ENCODE data around the gene PRDM16.

Gene PRDM16

DNA sequence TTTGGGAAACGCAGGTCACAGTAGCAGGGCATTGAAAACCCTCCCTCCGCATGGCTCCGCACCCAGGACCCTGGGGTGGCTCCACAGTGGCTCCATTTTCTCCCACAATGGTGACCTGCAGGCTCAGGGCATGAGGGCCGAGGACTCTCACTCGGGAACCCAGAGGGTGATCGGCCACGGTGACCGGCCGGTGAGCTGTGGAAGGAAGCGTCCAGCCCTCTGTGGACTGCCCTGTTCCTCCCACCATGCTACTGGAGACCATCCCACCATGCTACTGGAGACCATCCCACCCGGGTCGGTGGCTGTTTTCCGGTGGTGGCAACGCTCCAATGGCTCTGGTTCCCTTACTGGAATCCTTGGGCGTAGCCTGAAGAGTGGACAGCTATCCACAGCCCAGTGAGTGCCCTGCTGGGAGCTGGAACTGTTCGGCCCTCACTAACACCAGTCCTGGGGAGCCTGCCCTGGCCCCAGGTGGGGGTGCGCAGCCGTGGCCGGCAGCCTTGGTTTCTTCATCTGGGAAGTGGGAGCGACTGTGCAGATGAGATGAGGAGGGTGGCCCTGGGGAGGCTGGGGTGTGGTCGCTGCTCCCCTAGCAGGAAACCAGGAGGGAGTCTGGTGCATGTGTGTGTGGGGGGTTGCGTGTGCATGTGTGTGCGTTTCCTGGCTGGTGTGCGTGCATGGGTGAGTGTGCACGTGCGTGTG, 59.6 kb downstream of the PRDM16 start:
- no peak for DNase-seq

DNA sequence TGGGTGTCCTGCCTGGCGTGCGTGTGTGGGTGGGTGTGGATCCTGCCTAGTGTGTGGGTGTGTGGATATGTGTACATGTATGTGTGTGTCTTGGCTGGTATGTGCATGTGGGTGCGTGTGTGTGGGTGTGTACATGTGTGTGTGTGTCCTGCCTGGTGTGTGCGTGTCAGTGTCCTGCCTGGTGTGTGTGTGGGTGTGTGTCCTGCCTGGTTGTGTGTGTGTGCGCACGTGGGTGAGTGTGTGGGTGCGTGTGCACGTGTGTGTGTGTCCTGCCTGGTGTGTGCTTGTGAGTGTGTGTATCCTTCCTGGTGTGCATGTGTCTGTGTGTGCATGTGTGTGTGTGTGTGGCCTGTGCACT, 60.1 kb downstream of the PRDM16 start:
- DNase-seq: no peak

DNA sequence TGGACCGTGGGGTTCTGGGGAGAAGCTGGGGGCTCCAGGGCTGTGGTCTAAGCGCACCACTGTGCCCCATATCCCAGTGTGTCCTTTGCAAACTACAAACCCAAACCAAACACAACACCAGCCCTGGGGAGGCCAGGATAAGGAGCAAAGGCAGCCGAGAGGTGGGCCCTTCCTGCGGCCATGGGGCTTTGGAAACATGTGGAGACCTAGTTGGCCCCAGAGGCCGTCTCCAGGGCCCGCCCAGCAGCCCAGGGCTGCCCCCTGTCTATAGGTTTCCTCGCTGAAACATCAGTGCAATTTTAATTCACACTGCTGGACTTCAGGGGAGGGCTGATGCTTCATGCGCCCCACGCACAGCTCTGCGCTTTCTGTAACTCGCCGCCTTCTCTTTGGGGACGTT, 61.3 kb downstream of the PRDM16 start:
- DNase-seq: no peak

DNA sequence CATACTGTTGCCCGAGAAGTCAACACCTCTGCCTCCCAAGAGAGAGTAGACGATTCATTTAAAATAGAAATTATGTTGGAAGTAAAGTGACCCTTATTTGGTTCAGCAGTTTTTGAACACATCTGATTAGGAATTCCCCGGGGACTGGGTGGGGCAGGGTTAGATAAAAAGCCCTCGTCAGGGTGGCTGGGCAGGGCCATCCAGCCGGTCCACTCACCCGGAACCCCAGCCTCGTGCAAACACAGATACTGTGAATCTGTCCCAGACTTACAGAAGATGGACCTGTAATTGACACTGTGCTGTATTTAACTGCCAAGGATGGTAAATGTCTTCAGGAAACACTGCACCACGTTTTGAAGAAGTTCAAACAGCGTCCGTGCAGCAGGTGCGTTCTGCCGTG, 63.7 kb downstream of the PRDM16 start:
- DNase-seq: no peak

DNA sequence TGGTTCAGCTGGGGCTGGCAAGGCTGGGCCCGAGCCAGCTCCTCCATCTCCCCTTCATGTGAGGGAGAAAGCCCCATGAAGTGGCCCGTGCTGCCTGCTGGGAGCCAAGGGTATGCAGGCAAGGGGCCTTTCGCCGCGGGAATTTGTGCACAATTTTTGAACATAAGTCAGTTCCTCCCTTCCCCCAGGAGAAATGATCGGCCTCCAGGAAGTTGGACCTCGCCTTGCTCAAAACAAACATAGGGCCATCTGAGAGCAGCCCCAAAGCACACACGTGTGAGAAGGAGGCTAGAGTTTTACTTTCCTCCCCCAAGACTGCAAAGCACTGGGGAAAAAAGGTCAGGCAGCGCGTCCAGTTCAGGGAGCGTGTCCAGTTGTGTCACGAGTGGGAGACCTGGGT, 64.7 kb downstream of the PRDM16 start:
- DNase-seq: no peak

DNA sequence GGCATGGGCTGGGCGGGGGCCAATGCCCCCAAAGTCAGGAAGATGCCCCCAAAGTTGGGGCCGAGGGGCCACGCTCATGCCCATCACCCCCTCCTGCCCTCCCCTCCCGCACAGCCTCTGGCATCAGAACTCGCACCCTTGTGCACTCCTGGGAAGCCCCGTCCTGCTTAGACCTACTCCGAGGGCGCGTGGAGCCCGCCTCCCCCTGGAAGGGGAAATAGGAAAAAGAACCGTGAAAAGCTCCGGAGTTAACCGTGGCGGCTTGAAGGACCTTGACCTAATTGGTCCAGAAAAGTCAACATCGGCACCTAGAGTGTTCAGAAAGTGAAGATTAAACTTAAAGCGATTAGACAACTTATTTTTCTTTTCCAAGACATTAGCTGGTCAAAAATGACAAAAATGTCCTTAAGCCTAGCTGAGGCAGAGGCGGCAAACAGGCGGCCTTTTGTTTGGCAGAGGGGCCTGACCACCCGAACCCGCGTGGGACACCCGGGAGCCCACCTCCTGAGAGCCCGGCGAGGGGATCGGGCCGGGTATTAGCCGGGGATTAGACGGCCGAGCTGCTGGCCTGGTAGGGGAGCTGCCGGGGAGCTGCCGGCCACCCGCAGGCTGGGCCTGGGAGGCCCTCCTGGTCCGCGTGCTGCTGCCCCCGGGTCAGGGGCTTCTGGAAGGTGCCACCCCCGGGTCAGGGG, 65.5 kb downstream of the PRDM16 start:
- DNase-seq: no peak

DNA sequence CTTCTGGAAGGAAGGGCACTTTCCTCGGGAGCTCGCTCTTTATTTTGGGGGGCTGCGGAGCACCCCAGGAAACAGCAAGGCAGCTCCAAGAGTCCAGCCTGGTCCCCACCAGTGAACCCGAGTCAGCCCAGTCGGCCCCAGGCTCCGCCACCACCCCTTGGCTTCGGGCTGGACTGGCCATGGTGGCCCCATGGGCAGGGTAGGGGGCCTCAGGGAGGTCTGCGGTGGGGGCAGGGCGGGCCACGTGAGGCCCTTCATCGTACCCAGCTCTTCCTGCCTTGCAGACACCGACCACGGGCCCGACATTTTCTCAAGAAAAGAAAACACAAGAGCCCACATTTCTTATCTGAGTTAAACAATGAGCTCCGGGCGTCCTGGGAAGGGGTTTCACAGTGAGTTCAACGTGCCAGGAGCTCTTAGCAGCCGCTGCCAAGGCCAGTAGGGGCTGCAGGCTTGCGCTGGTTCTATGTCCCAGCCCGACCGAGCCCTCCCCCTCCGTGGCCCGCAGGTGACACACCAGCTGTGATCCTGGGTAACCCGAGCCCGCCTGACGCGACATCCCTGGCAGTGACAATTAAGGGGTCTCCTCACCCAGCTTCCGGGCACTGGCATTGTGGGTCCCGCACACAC, 66.2 kb downstream of the PRDM16 start:
- DNase-seq: no peak

DNA sequence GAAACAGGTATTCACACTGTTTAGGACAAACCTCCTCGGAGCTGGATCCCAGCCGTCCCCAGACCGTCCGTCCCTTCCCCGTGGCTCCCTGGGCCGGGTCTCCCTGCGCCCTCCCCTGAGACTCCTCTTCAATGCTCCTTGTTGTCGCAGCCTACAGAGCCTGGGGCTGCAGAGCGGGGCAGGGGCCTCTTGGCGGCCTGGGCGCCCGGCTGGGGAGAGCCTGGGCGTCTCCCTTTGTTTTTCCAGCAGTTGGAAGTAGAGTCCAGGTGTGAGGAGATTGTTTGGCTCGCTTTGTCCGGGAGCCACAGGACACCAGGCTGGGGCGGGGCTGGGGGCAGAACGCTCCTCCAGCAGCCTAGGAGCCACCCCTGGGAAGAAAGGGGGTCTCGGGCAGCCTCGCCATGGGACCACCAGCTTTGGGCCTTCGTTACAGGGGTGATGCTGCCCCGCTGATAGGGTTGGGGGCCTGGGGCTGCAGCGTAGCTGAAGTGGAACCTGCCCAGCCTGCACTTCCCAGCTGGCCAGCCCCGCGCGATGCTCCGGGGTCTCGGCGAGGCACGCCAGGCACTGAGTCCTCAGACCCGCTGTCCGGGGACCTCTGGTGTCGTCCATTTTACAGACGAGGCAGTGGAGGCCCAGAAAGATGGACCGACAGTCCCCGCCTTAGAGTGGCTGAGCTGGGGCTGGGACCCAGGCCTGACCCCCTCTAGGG, 66.9 kb downstream of the PRDM16 start:
- DNase-seq: no peak

DNA sequence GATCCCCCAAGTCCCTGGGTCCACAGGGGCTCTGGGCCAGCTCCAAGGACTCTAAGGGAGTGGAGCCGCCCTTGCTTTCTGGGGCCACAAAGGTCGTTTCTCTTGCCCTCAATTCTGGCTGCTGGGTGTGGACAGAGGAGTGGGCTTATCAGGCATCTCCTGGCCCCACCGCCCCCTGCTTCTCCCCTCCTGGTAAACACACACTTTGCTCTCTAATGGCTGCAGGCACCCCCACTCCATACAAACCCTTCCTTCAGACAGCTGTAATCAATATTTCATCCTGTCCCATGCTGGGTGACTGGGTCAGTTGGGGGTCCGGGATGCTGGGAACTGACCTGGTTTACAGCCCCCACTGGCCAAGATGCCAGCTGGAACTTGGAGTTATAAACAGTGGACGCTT, 67.5 kb downstream of the PRDM16 start:
- no peak for DNase-seq

DNA sequence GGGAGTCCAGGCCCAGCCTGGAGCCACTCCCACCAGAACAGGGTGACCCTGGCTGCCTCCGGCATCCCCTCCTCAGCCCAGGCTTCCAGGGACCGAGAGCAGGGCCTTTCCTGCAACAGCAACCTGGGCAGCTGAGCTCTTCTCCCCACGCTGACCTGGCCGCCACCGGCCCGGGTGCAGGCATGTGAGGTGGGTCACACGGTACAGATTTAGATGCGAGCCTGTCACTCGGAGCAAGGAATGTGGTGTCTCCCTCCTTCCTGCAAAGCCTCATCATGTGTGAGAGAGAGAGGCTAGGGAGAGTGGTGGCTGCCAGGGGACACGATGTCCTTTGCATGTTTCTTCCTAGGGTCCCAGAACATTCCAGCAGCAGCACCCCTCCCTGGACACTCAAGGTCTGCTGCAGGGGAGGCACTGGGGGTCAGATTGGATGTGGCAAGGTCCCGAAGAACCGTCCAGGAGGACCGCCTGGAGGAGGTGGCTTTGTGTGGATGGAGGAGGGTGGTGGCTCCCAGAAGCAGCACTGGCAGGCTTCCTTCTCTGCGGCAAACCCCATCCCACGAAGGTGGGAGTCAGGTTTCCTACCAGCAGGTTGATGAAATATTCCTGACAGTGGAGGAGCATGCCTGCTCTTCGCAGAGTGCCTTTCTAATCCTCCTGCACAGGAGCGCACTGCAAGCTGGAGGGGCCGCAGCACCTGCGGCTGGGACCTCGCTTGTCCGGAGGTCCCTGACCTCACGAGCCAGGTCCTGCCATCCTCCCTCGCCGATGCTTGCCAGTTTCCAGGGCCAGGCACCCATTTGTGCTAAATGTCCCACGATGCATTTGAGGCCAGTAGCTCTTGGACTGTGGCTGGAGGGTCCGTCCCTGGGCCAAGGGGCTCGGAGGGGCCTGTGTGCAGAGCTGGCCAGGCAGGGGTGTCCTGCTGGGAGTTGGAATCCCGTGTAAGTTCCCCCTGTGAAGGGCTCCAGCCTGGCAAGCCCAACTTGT, 68.4 kb downstream of the PRDM16 start:
- DNase-seq: no peak

DNA sequence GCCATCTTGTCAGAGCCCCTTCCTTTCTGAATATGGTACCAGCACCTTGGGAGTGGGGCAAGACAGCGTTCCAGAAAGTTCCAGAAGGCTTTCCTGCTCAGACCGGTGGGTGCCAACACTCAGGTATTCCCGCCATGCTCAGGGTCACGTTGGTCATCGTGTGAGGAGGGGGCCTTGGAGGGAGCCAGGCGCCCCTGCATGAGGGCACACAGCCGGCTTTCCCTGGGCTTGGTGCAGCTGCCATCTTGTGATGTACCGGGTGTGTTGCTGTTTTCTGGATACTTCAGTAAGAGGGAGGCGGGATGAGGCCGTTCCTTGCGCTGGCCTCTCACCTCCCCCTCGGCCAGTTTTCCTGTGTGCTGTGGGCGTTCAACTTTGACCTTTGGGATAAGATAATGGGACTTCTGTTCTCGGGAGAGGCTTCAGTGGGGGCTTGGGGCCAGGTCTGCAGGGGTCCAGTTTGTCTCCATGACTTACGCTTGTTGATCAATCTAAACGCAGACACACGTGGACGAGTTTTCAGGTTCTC, 69.7 kb downstream of the PRDM16 start:
- no peak for DNase-seq

DNA sequence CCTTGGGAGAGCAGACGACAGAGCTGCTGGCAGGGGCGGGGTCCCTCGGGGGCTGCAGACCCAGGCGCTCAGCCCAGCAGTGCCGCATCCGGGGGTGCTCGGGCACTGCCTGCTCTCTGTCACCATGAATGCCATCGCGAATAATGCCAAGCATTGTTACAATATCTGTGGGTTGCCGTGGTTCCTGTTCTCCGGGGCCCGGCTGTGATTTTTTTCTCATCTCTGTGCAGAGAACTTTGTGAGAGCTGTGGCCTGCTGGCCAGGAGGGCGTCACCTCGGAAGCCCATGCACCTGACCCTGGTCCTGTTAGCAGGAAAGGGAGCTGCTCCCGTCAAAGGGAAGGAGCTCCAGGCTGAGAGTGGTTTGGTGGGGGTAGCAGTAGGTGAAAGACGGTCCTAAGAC, 70.4 kb downstream of the PRDM16 start:
- no peak for DNase-seq

DNA sequence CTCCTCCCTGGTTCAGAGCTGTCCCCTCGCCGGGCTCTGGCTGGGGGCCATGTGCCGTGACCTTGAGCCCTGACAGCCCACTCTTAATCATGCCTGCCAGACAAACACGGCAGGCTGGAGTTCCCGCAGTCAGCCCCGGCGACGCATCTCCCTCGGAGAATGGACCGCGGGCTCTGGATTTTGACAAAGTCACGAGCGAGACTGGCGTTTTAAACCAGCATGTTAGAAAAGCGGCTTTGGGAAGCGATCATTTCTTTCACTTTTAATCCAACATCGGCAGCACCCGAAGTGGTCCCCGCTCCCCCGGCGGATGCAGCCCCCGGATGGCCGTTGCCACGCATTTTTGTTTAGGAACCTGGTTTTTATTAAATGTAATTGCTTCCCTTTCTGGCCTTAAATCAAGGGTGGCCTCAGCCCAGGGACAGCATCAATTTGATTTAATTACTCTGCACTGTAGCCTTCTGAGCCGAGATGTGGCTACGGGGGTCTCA, 70.9 kb downstream of the PRDM16 start:
- no peak for DNase-seq

DNA sequence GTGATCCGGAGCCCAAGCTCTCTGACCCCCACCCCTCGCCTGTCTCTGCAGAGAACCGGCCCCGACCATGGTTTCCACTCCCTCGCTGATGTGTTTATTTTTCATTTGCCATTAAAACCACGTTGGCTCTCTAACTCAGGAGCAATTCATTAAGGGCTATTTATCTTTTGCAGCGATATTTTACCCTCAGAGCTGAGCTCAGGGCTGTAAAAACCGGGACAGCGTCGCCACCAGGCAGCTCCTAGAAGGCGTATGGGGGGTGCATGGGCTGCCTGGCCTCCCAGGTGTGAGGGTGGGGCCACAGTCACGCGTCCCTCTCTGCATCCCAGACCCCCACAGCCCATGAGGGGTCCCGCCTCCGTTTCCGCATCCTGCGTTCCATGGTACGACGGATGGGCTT, 71.4 kb downstream of the PRDM16 start:
- DNase-seq: no peak

DNA sequence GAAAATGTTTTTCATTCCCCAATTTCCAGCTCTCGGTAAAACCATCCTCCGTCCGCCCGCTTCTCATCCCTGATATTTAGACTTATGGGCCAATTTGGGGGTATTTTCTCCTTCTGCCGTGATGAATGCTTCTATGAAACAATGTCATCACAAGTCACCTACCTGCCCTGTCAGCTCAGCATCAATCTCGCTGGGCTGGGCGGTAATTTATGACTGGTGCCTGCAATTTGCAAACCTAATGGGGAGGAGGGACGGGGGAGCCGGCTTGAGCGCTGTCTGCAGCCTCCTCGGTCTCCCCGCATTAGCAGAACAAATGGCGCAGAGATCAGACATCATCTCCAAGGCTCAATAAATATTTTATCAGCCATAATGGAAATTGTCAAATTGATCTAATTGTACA, 72.1 kb downstream of the PRDM16 start:
- no peak for DNase-seq

DNA sequence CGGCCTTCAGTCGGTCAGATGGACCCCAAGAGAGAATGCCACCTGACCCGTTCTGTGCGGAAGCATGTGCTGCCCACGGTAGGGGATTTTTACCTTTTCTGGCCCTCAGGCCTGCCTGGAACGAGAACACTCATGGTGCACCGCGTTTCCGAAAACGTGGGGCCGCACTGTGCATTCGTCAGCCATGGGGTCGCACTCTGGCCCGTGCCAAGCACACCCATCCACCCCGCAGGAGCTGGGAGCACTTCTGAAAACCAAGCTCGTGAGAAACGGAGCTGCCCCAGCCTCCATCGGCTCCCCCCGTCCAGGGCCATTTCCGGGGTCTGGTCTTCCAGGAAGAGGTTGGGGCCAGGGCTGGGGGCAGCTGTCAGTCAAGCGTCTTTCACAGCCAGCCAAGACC, 72.8 kb downstream of the PRDM16 start:
- DNase-seq: no peak

DNA sequence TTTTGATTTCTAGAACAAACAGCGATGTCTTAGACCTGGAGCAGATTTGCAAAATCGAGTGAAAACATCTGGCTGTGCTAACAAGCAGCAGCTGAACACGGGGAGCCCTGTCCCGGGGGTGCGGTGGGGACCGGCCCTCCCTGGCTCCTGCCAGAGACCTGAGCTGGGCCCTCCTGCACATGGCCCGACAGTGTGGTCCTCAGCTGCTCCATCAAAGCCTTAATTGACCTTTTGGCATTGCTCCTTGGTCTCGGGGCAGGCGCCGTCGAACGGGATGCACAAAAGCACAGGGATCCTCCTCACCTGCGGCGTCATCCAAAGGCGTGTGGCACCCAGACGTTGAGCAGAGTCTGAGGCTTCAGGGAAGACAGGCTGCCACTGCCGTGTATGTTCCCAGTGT, 73.2 kb downstream of the PRDM16 start:
- DNase-seq: no peak

DNA sequence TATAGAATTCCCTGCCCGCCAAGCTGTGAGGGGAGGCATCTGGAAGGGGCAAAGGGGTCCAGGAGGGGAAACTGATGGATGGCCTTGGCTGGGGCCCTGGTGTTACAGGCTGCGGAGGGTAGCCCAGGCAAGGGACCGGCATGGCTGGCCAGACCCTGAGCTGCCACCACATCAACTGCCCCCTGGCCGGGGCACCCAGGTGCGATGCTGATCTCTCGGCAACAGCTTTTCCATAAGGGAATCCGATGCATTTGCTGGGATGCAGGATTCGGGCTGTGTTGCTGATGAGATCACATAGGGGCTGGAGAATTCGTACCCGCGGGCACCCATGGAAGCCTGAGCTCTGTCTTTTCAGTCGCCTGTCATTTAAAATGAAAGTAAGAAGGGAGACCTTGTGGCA, 73.7 kb downstream of the PRDM16 start:
- DNase-seq: no peak

DNA sequence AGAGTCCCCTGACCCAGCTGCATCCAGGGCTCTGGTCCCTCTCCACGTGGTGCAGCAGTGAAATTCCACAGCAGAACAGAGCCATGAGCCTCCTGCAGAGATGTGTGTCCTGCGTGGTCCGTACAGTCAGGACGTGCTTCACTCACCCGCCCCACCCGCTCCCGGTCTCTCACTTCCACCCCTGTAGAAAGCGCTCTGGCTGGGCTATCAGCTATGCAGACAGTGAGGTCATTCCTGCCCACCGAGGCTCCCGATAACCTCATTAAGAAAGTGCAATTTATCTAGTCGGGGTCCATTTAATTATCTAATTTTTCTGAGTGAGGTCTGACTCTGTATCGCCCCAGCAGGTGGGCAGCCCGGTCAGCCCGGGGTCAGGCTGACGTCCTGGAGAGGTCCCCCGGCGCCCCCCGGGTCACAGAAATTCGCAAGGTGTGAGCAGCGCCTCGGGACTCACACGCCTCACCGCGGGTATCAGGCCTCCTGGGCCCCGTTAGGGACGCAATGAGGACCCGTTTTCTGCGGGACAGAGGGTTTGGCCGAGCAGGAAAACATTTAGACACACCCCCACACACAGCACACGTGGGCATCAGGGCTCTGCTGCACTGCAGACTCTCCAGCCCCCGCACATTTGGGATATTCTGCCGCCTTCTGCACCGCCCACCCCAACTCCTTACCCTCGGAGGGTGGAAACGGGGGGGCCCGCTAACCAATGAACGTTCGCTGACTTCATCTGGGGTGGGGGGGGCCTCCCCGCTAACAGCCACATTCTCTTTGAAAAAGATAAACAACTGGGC, 76.7 kb downstream of the PRDM16 start:
- DNase-seq: no peak

DNA sequence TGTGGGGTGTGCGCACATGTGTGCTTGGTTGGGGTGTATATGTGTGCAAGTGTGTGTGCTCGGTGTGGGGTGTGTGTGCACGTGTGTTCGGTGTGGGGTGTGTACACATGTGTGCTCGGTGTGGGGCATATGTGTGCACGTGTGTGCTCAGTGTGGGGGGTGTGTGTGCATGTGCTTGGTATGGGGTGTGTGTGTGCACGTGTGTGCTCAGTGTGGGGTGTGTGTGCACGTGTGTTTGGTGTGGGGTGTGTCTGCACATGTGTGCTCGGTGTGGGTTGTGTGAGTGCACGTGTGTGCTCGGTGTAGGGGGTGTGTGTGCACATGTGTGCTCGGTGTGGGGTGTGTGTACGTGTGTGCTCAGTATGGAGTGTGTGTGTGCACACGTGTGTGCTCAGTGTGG, 77.5 kb downstream of the PRDM16 start:
- no peak for DNase-seq

DNA sequence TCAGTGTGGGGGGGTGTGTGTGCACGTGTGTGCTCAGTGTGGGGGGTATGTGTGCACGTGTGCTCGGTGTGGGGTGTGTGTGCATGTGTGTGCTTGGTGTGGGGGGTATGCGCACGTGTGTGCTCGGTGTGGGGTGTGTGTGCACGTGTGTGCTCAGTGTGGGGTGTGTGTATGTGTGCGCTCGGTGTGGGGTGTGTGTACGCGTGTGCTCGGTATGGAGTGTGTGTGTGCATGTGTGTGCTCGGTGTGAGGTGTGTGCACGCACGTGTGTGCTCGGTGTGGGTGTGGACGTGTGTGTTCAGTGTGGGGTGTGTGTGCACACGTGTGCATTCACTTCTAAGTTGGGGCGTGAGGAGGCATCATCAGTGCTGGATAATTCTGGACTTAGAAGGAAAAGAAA, 77.9 kb downstream of the PRDM16 start:
- no peak for DNase-seq
